ENCODE measurements around the gene OSCAR.

Gene OSCAR

GRCh38 chr19:54100561-54100960, at the start of gene OSCAR:
OSCAR (minus strand) TSS chr19:54100803; CDS start chr19:54100792, 11 bp downstream.
- DNase-seq: no peak

- DNase-seq: no peak
These were observed 48.6 kb upstream of the OSCAR start for GRCh38 chr19:54149021-54149812.

GRCh38 chr19:54148158-54148557, 47.6 kb upstream of the OSCAR start:
- DNase-seq: no peak

GRCh38 chr19:54147676-54148075, 47.1 kb upstream of the OSCAR start:
- DNase-seq: no peak

GRCh38 chr19:54145541-54146158, 45.0 kb upstream of the OSCAR start:
- DNase-seq: no peak

- DNase-seq: no peak
These were observed 41.7 kb upstream of the OSCAR start for GRCh38 chr19:54142166-54142780.

GRCh38 chr19:54141356-54141755, 40.8 kb upstream of the OSCAR start:
- DNase-seq: no peak

- peak; percentile 43 for DNase-seq
These were observed 38.1 kb upstream of the OSCAR start for GRCh38 chr19:54138489-54139256.

GRCh38 chr19:54137699-54138488, 37.3 kb upstream of the OSCAR start, which contains the start of gene CNOT3:
CNOT3 (plus strand) TSS chr19:54137762; CDS start chr19:54142979, 5,217 bp downstream.
- peak; percentile 43 for DNase-seq

- DNase-seq: peak; percentile 100
These were observed 36.5 kb upstream of the OSCAR start for GRCh38 chr19:54136864-54137698.

- peak; percentile 66 for DNase-seq
These were observed 35.7 kb upstream of the OSCAR start for GRCh38 chr19:54136086-54136863.

GRCh38 chr19:54133957-54134590, 33.5 kb upstream of the OSCAR start:
- no peak for DNase-seq

- peak; percentile 46 for DNase-seq
These were observed 32.8 kb upstream of the OSCAR start for GRCh38 chr19:54133312-54133956.

- no peak for DNase-seq
These were observed 29.0 kb upstream of the OSCAR start for GRCh38 chr19:54129617-54129996.

GRCh38 chr19:54128796-54129616, 28.4 kb upstream of the OSCAR start:
- no peak for DNase-seq

- no peak for DNase-seq
These were observed 27.8 kb upstream of the OSCAR start for GRCh38 chr19:54128441-54128725.

GRCh38 chr19:54127688-54128440, 27.3 kb upstream of the OSCAR start:
- DNase-seq: no peak

GRCh38 chr19:54125713-54126112, 25.1 kb upstream of the OSCAR start:
- DNase-seq: no peak

Data from NCI-H146 (cell line).